PC-9 (cell line): ENCODE measurements around the gene MGLL. TPM values are rescaled to one million over a fixed set of nuclear protein-coding genes. Genes with fewer than 3 reads are reported as not detected.

Source experiments
- BruUV-seq: library from RNA; stranded (reverse); fragments of 400-500 nt; replicated peaks from 2 replicates; lab custom pipeline; 2021; lab: Mats Ljungman, UMichigan
- CTCF ChIA-PET: fragments of 300-600 bp; sonication (Branson Sonifier 250); formaldehyde crosslinking; loops from one replicate; lab custom pipeline; 2022; ENCODE audit warnings: antibody characterized with exemption; lab: Charles Lee
- POLR2A ChIA-PET: fragments of 300-600 bp; sonication (Branson Sonifier 250); formaldehyde crosslinking; loops from one replicate; lab custom pipeline; 2022; ENCODE audit warnings: antibody characterized with exemption; ENCODE audit not compliant: unreplicated experiment; lab: Charles Lee
- DNase-seq, 2 experiments: peaks; one replicate each; pipeline versions ENCODE4 v3.0.0 to v3.0.0-alpha.2; 2015 to 2022; ENCODE audit warnings: mixed read lengths in 1 of 2
- H2AFZ ChIP-seq: fragments of 200-600 bp; sonication (generic); 2 replicates; pipeline ENCODE4 v1.8.1; 2017; ENCODE audit warnings: antibody characterized with exemption
- H3F3A ChIP-seq: fragments of 200-600 bp; sonication (generic); 2 replicates; pipeline ENCODE4 v1.8.1; 2017; ENCODE audit warnings: antibody characterized with exemption, mild to moderate bottlenecking, low read depth; ENCODE audit not compliant: insufficient read depth
- H3K27ac ChIP-seq: fragments of 200-600 bp; sonication (generic); 2 replicates; pipeline ENCODE4 v1.6.1; 2016; ENCODE audit warnings: mixed run types
- H3K27me3 ChIP-seq: fragments of 200-600 bp; sonication (generic); 2 replicates; pipeline ENCODE4 v1.6.1; 2016; ENCODE audit warnings: low read depth, mixed run types; ENCODE audit not compliant: insufficient read depth
- H3K36me3 ChIP-seq: fragments of 200-600 bp; sonication (generic); 2 replicates; pipeline ENCODE4 v1.6.1; 2016; ENCODE audit warnings: low read depth, mixed run types
- H3K4me1 ChIP-seq: fragments of 200-600 bp; sonication (generic); replicated peaks from 2 replicates; pipeline ENCODE4 v1.6.1; 2016; ENCODE audit warnings: mixed run types; ENCODE audit not compliant: insufficient read depth
- H3K4me2 ChIP-seq: fragments of 200-600 bp; sonication (generic); 2 replicates; pipeline ENCODE4 v1.6.1; 2017; ENCODE audit warnings: mixed run types
- H3K4me3 ChIP-seq: fragments of 200-600 bp; sonication (generic); 2 replicates; pipeline ENCODE4 v1.6.1; 2016; ENCODE audit warnings: mixed run types
- H3K79me2 ChIP-seq: fragments of 200-600 bp; sonication (generic); 2 replicates; pipeline ENCODE4 v1.6.1; 2017; ENCODE audit warnings: low read depth, mixed run types
- H3K9me2 ChIP-seq: fragments of 200-600 bp; sonication (generic); 2 replicates; pipeline ENCODE4 v1.8.1; 2017; ENCODE audit warnings: mild to moderate bottlenecking; ENCODE audit not compliant: insufficient read depth
- H3K9me3 ChIP-seq: fragments of 200-600 bp; sonication (generic); 2 replicates; pipeline ENCODE4 v1.8.1; 2016; ENCODE audit warnings: low read depth; ENCODE audit not compliant: insufficient read depth
- H4K20me1 ChIP-seq: fragments of 200-600 bp; sonication (generic); 2 replicates; pipeline ENCODE4 v1.8.1; 2017; ENCODE audit not compliant: insufficient read depth
- EZH2 ChIP-seq: fragments of 200-600 bp; sonication (generic); IDR thresholded peaks from 2 replicates; pipeline ENCODE4 v1.8.0; 2017; ENCODE audit warnings: antibody characterized with exemption, low read depth
- intact Hi-C: fragments of 100-400 bp; cut with micrococcal nuclease; formaldehyde crosslinking; loops from one replicate; pipeline ENCODE4 v1.10.0; 2022; ENCODE audit not compliant: unreplicated experiment
- total RNA-seq: library from RNA; stranded (reverse); gene quantifications from 2 replicates; pipeline ENCODE4 v1.2.3, GENCODE V29; 2021
- TF ChIP-seq, protein P1 (sequence below): fragments of 200-600 bp; sonication (generic); conservative IDR thresholded peaks from 2 replicates; pipeline ENCODE4 v1.6.1; 2017; ENCODE audit warnings: mixed run types, antibody characterized with exemption, mild to moderate bottlenecking, moderate library complexity

Gene MGLL
- total RNA-seq, 1 experiment from 2014 or later: 30.7 TPM

GRCh38 chr3:127853681-127854080 lies 31.4 kb upstream of the MGLL start:
- Histone ChIP-seq H3K36me3 (no peaks in the 10 kb centered on the region), H3K27me3 (no peaks in the 10 kb centered on the region), H3K4me1 (peaks cover 1% of the 10 kb centered on the region; the same call in 1 of the 2 replicates), H4K20me1 (no peaks in the 10 kb centered on the region), H3K4me2 (no peak overlapping the region), H3K9me3 (no peaks in the 10 kb centered on the region), H2AFZ (no peak overlapping the region), H3K27ac (no peak overlapping the region), H3F3A (no peaks in the 10 kb centered on the region), H3K9me2 (no peaks in the 10 kb centered on the region), H3K4me3 (no peak overlapping the region), H3K79me2 (no peaks in the 10 kb centered on the region)
- no peak for DNase-seq
- BruUV-seq: no TSS peak
- intact Hi-C loops: no loop called here
- ChIA-PET POLR2A (no interaction called here), CTCF (no interaction called here)
- no peak for TF ChIP-seq EZH2
- TF ChIP-seq, protein P1, sequence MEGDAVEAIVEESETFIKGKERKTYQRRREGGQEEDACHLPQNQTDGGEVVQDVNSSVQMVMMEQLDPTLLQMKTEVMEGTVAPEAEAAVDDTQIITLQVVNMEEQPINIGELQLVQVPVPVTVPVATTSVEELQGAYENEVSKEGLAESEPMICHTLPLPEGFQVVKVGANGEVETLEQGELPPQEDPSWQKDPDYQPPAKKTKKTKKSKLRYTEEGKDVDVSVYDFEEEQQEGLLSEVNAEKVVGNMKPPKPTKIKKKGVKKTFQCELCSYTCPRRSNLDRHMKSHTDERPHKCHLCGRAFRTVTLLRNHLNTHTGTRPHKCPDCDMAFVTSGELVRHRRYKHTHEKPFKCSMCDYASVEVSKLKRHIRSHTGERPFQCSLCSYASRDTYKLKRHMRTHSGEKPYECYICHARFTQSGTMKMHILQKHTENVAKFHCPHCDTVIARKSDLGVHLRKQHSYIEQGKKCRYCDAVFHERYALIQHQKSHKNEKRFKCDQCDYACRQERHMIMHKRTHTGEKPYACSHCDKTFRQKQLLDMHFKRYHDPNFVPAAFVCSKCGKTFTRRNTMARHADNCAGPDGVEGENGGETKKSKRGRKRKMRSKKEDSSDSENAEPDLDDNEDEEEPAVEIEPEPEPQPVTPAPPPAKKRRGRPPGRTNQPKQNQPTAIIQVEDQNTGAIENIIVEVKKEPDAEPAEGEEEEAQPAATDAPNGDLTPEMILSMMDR: 0 out of 2 replicates have a peak, but pooled peaks have one; percentile 16

DNA sequence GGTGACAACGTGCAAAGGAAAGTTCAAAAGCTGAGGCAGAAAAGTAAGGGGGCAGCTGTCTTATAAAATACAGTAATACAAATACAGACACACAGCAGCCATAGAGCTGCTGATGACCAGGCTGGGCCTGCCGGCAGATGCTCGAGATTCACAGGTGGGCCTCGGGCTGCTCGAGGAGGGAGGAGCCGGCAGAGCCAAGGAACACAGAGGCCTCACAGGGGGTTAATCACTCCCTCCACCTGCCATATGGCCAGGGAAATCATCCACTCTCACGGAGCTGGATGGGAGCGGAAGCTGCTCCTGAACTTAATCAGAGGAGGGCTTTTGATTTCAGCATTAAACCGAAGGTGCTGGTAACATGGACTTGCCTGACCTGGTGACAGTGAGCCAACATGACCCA lies 29.6 kb upstream of the MGLL start:
- Histone ChIP-seq H2AFZ (no peak overlapping the region), H3K9me2 (no peaks in the 10 kb centered on the region), H3K9me3 (no peaks in the 10 kb centered on the region), H3K4me1 (peaks cover 10% of the 10 kb centered on the region; the same call in 1 of the 2 replicates), H3K27ac (no peak overlapping the region), H4K20me1 (no peaks in the 10 kb centered on the region), H3K79me2 (no peaks in the 10 kb centered on the region), H3K27me3 (no peaks in the 10 kb centered on the region), H3K4me3 (no peak overlapping the region), H3K4me2 (no peak overlapping the region), H3K36me3 (no peaks in the 10 kb centered on the region), H3F3A (no peaks in the 10 kb centered on the region)
- ChIA-PET CTCF (no interaction called here), POLR2A (no interaction called here)
- TF ChIP-seq, protein P1: no peak
- TF ChIP-seq EZH2: no peak
- no TSS peak for BruUV-seq
- no peak for DNase-seq
- intact Hi-C loops: no loop called here

- H3K27ac ChIP-seq: no peak overlapping the region
- no TSS peak for BruUV-seq
- H3K4me2 ChIP-seq: no peak overlapping the region
- H3K4me1 ChIP-seq: peaks cover 10% of the 10 kb centered on the region; the same call in 1 of the 2 replicates
- H2AFZ ChIP-seq: no peak overlapping the region
- H3K27me3 ChIP-seq: no peaks in the 10 kb centered on the region
- no peaks in the 10 kb centered on the region for H4K20me1 ChIP-seq
- no peaks in the 10 kb centered on the region for H3K9me3 ChIP-seq
- H3F3A ChIP-seq: no peaks in the 10 kb centered on the region
- H3K79me2 ChIP-seq: no peaks in the 10 kb centered on the region
- TF ChIP-seq EZH2: no peak
- TF ChIP-seq, protein P1: no peak
- ChIA-PET CTCF (no interaction called here), POLR2A (no interaction called here)
- H3K36me3 ChIP-seq: no peaks in the 10 kb centered on the region
- no peaks in the 10 kb centered on the region for H3K9me2 ChIP-seq
- intact Hi-C loops: no loop called here
- no peak overlapping the region for H3K4me3 ChIP-seq
- DNase-seq: no peak
These were observed 27.1 kb upstream of the MGLL start for GRCh38 chr3:127849368-127849767.
